Cerebellar nuclear complex (tissue), 1 donor: Measurements from ENCODE around the gene HMGN4.
A peak's percentile ranks its signal among the peaks of the same experiment; 100 is the strongest.

ENCODE experiments used
- DNase-seq, 2 experiments: peaks; one replicate each; lab custom pipeline; 2025; lab: John Stamatoyannopoulos, UW

Gene HMGN4

GRCh38 chr6:26577720-26578072 lies 39.5 kb downstream of the HMGN4 start:
- DNase-seq = no peak

DNA sequence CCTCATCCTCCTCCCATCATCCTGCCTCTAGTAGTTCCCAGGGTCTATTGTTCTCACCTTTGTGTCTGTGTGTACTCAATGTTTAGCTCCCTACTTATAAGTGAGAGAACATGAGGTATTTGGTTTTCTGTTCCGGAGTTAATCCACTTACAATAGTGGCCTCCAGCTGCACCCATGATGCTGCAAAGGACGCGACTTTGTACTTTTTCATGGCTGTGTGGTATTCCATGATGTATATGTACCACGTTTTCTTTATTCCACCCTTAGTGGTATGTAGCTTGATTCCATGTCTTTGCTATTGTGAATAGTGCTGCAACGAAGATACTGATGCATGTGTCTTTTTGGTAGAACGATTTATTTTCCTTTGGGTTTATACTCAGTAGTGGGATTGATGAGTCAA lies 40.1 kb downstream of the HMGN4 start:
- DNase-seq = no peak

DNA sequence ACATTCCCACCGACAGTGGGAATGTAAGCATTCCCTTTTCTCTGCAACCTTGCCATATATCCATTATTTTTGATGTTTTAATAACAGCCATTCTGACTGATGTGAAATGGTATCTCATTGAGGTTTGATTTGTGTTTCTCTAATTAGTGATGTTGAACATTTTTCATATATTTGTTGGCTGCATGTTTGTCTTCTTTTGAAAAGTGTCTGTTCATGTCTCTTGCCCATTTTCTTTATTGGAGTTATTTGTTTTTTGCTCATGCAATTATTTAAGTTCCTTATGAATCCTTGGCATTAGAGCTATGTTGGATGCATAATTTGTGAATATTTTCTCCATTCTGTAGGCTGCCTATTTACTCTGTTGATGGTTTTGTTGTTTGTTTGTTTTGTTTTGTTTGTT lies 40.6 kb downstream of the HMGN4 start:
- DNase-seq = no peak

- no peak for DNase-seq
Measured at GRCh38 chr6:26581164-26581915, 43.2 kb downstream of the HMGN4 start.

- no peak for DNase-seq
Measured at GRCh38 chr6:26588965-26589364, 50.8 kb downstream of the HMGN4 start.

DNA sequence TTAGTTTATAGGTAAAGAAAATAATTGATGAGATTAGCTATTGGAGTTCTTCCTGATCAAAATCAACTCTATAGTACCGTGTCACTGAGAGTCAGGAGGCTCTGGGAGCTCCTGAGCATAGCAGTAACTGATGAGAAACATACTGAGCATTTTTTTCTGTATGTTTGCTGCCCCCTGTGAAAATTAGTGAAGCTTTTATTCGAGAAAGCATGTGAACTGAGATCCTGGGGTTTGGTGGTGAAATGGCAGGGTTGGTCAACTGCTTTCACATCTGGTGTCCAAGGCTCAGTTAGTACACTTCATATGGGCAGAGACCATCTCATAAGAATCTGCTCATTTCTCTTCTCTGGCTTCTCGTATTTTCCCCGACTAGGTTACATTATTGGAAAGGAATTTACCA lies 54.5 kb downstream of the HMGN4 start:
- DNase-seq = no peak

GRCh38 chr6:26593278-26594130 lies 55.3 kb downstream of the HMGN4 start:
- DNase-seq = no peak

DNA sequence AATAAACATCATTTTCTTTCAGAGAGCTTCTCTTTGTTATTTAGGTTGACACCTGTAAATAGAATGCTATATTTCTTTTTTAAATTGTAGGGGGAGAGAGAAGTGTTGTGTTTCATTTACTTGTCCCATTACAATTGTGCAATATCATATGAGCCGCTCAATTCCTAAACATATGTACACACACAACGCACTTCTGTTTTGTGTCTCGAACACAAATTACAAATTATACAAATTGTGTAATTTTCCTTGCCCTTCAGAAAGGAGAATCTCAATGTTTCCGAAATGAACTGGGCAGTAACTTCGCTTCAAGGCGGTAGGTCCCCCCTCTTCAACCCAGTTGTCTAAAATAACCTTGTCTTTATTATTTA lies 55.9 kb downstream of the HMGN4 start:
- no peak for DNase-seq

DNA sequence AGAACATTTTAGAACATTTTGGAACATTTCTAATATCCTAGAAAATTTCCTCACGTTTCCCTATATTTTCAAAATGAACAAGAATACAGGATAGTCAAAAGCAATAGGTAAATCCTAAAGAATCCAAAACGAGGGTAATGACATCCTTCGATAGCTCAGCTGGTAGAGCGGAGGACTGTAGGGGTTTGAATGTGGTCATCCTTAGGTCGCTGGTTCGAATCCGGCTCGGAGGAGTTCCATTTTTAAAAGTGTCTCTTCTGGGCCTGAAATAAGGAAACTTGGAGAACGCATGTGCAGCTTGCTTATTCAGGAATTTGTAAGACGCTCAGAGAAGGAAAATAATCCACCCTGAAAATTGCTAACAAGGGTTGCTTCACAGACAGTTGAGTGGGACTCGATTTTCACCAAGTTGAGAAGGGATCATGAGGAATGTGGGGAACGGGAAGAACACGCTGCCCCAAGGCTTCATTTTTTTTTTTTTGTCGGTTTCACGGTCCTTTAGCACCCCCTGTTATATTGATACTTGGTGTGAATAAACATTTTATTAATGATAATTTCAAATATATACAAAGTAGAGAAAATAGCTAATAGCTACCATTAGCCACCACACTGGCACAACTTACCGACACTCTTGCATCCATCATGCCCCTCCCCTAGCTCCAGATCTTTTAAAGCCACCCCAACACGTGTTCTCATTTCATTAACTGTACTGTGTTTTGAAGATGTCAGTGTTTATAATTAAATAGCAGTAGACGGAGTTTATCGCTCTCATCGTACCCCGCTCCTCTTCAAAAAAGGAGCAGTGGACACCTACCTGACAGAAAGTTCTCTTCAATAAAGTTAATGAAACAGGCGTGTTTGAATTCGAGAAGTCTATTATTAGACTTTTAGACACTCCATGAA lies 56.8 kb downstream of the HMGN4 start:
- no peak for DNase-seq

- peak; percentile 10 to 39 for DNase-seq
Measured at GRCh38 chr6:26595669-26596269, 57.6 kb downstream of the HMGN4 start.
